ENCODE data around the gene DHRS12.

GRCh38 chr13:51799261-51799660 is 4.7 kb downstream of the DHRS12 start:
- no peak for TF ChIP-seq POLR2A (IDR thresholded peaks at IDR 0.05)
- TF ChIP-seq CTCF (IDR thresholded peaks at IDR 0.05): no peak
- TF ChIP-seq POLR2AphosphoS5 (IDR thresholded peaks at IDR 0.05): no peak

Data from suprapubic skin (tissue), 4 donors.